ENCODE measurements around the gene NBAS.

DNA sequence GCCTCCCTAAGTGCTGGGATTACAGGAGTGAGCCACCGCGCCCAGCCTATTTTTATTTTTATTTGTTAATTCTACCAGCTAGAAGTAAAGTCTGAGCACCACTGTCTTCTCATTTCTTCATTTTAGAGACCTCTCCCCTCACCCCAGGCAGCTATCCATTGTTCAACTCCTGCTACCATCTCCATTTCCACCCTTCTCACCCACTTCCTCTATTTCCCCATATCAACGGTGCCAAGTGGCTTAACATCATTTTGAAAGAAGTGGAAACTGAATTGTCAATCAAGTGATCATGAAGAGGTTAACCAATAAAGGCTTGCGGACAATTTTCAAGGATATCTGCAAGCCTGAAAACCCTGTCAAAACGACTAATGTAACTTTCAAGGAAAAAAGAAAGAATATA, 323.1 kb downstream of the NBAS start:
- TF ChIP-seq, protein P1, sequence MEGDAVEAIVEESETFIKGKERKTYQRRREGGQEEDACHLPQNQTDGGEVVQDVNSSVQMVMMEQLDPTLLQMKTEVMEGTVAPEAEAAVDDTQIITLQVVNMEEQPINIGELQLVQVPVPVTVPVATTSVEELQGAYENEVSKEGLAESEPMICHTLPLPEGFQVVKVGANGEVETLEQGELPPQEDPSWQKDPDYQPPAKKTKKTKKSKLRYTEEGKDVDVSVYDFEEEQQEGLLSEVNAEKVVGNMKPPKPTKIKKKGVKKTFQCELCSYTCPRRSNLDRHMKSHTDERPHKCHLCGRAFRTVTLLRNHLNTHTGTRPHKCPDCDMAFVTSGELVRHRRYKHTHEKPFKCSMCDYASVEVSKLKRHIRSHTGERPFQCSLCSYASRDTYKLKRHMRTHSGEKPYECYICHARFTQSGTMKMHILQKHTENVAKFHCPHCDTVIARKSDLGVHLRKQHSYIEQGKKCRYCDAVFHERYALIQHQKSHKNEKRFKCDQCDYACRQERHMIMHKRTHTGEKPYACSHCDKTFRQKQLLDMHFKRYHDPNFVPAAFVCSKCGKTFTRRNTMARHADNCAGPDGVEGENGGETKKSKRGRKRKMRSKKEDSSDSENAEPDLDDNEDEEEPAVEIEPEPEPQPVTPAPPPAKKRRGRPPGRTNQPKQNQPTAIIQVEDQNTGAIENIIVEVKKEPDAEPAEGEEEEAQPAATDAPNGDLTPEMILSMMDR (conservative IDR thresholded peaks at IDR 0.05) = no peak
- no peak for TF ChIP-seq EZH2 (IDR thresholded peaks at IDR 0.05; ENCODE audit: low read depth)
